ENCODE results near the gene PSMB3. TPM values are rescaled to one million over a fixed set of nuclear protein-coding genes. Genes with fewer than 3 reads are reported as not detected.

PSMB3 gene
- total RNA-seq, 1 experiment from 2014 or later: 346 TPM

DNA sequence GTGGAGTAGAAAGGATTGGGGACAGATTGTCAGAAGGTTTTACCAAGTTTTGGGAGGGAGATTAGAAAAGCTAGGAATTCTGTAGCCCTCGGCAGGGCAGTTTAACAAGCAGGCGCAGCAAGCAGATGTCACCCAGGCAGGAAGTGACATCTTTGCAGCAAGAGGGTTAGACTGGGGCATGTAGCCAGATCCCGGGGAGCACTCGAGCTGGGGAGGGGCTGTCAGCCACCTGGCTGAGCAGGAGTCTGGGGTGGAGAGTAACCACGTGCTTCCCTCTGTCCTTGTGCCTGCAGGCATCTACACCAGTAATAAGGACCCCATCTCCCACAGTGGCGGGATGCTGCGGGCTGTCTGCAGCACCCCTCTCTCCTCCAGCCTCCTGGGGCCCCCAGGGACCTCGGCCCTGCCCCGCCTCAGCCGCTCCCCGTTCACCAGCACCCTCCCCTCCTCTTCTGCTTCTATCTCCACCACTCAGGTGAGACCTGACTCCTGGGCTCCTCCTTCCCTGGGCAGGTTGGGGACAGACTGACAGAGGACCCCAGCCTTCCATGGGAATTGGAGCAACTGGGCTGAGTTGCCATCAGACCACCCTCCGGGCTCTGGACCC is 35.3 kb upstream of the PSMB3 start:
- Histone ChIP-seq H3K9me2 (ENCODE audit: insufficient read depth) (no peaks in the 10 kb centered on the region), H3K9ac (ENCODE audit: low read length) (no peak overlapping the region), H3K36me3 (ENCODE audit: control insufficient read depth in 1 of 2, insufficient read depth in 2 of 2, low read length in 2 of 2) (peaks cover 17 to 21% of the 10 kb centered on the region in 2 experiments), H2AFZ (ENCODE audit: low read depth, low read length, poor library complexity, severe bottlenecking) (no peak overlapping the region), H3K4me3 (replicated peaks in 1 of 2; ENCODE audit: low read depth in 1 of 2, low read length in 2 of 2) (no peak overlapping the region), H3K4me1 (ENCODE audit: control insufficient read depth in 1 of 2, insufficient read depth in 2 of 2, low read length in 2 of 2) (peaks cover 5 to 24% of the 10 kb centered on the region in 2 experiments), H3K9me3 (ENCODE audit: control insufficient read depth in 1 of 2, insufficient read depth in 1 of 2, low read depth in 1 of 2, low read length in 2 of 2) (no peaks in the 10 kb centered on the region), H3K4me2 (ENCODE audit: low read length) (no peak overlapping the region), H3K79me2 (ENCODE audit: insufficient read depth, low read length) (no peaks in the 10 kb centered on the region), H3K27ac (ENCODE audit: low read depth, low read length) (no peak overlapping the region), H3K27me3 (ENCODE audit: insufficient read depth, low read length) (no peaks in the 10 kb centered on the region), H4K20me1 (ENCODE audit: insufficient read depth) (no peaks in the 10 kb centered on the region)
- CTCF ChIA-PET: no interaction called here
- ATAC-seq (no peak), DNase-seq (ENCODE audit: low read depth, low spot score) (no peak)
- TF ChIP-seq POLR2A (IDR thresholded peaks at IDR 0.05; ENCODE audit: borderline replicate concordance, extremely low read depth, insufficient read depth, insufficient read length) (no peak), SIN3A (IDR thresholded peaks at IDR 0.05; ENCODE audit: low read depth) (no peak), CBX3 (IDR thresholded peaks at IDR 0.05; ENCODE audit: low read depth) (no peak), SP1 (IDR thresholded peaks at IDR 0.05; ENCODE audit: low read depth) (no peak), ZFX (IDR thresholded peaks at IDR 0.05) (no peak), RAD21 (IDR thresholded peaks at IDR 0.05; ENCODE audit: low read depth) (no peak), SRF (IDR thresholded peaks at IDR 0.05; ENCODE audit: low read depth) (no peak), EGR1 (IDR thresholded peaks at IDR 0.05; ENCODE audit: low read depth) (no peak), ELF1 (IDR thresholded peaks at IDR 0.05; ENCODE audit: borderline replicate concordance, low read depth) (no peak), ZNF274 (IDR thresholded peaks at IDR 0.05; ENCODE audit: low read depth, low read length) (no peak)
- TF ChIP-seq, protein P1, sequence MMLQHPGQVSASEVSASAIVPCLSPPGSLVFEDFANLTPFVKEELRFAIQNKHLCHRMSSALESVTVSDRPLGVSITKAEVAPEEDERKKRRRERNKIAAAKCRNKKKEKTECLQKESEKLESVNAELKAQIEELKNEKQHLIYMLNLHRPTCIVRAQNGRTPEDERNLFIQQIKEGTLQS (IDR thresholded peaks at IDR 0.05): no peak
- TF ChIP-seq, protein P2, sequence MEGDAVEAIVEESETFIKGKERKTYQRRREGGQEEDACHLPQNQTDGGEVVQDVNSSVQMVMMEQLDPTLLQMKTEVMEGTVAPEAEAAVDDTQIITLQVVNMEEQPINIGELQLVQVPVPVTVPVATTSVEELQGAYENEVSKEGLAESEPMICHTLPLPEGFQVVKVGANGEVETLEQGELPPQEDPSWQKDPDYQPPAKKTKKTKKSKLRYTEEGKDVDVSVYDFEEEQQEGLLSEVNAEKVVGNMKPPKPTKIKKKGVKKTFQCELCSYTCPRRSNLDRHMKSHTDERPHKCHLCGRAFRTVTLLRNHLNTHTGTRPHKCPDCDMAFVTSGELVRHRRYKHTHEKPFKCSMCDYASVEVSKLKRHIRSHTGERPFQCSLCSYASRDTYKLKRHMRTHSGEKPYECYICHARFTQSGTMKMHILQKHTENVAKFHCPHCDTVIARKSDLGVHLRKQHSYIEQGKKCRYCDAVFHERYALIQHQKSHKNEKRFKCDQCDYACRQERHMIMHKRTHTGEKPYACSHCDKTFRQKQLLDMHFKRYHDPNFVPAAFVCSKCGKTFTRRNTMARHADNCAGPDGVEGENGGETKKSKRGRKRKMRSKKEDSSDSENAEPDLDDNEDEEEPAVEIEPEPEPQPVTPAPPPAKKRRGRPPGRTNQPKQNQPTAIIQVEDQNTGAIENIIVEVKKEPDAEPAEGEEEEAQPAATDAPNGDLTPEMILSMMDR (IDR thresholded peaks at IDR 0.05 in 2 of 3, conservative IDR thresholded peaks at IDR 0.05 in 1 of 3; ENCODE audit: borderline replicate concordance in 1 of 3, insufficient read depth in 1 of 3, low read depth in 2 of 3, low read length in 2 of 3): no peak
- TF ChIP-seq, protein P3, sequence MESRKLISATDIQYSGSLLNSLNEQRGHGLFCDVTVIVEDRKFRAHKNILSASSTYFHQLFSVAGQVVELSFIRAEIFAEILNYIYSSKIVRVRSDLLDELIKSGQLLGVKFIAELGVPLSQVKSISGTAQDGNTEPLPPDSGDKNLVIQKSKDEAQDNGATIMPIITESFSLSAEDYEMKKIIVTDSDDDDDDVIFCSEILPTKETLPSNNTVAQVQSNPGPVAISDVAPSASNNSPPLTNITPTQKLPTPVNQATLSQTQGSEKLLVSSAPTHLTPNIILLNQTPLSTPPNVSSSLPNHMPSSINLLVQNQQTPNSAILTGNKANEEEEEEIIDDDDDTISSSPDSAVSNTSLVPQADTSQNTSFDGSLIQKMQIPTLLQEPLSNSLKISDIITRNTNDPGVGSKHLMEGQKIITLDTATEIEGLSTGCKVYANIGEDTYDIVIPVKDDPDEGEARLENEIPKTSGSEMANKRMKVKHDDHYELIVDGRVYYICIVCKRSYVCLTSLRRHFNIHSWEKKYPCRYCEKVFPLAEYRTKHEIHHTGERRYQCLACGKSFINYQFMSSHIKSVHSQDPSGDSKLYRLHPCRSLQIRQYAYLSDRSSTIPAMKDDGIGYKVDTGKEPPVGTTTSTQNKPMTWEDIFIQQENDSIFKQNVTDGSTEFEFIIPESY (IDR thresholded peaks at IDR 0.05; ENCODE audit: extremely low read depth, insufficient replicate concordance, low read length): no peak
- no TSS peak for BruUV-seq (replicated peaks)
- RAD21 ChIA-PET (ENCODE audit: low non-redundant PET in 1 of 2, low total read pairs in 2 of 2, uncharacterized antibody in 2 of 2, unreplicated experiment in 2 of 2): no interaction called here
- intact Hi-C loops (cut with micrococcal nuclease): no loop called here
- POLR2A ChIA-PET: no interaction called here

Data from HCT116 (cell line).